AG04450 (cell line): ENCODE results near the gene OR6X1. TPM values are rescaled to one million over a fixed set of nuclear protein-coding genes. Genes with fewer than 3 reads are reported as not detected.

ENCODE experiments used
- CTCF ChIA-PET: fragments of 300-600, 350-600 bp; formaldehyde crosslinking; extraction: SDS; loops from one replicate; lab custom pipeline; 2022; ENCODE audit warnings: antibody characterized with exemption, inconsistent platforms; lab: Charles Lee
- POLR2A ChIA-PET: fragments of 350-600 bp; formaldehyde crosslinking; extraction: SDS; loops from one replicate; lab custom pipeline; 2021; ENCODE audit warnings: antibody characterized with exemption, inconsistent platforms; lab: Yijun Ruan, JAX
- DNase-seq: peaks from one replicate; pipeline ENCODE4 v3.0.0-alpha.2; 2011; ENCODE audit warnings: low read depth, low spot score
- H3K27ac ChIP-seq: one replicate; pipeline ENCODE4 v1.5.1; 2012; ENCODE audit warnings: low read depth, low read length, control low read depth
- H3K27me3 ChIP-seq: one replicate; pipeline ENCODE4 v1.6.0; 2012; ENCODE audit warnings: low read length; ENCODE audit not compliant: control insufficient read depth, insufficient read depth
- H3K4me3 ChIP-seq: 2 replicates; pipeline ENCODE4 v1.5.1; 2011; ENCODE audit warnings: mild to moderate bottlenecking, low read depth, low read length, control low read depth
- H3K9me3 ChIP-seq: 2 replicates; pipeline ENCODE4 v1.5.1; 2012; ENCODE audit warnings: low read length; ENCODE audit not compliant: control insufficient read depth, insufficient read depth
- polyA plus RNA-seq: library from polyadenylated mRNA; depleted of rRNA; stranded (reverse); fragments of >200 nt; gene quantifications from 2 replicates; pipeline ENCODE4 v1.2.3, GENCODE V29; 2011
- TF ChIP-seq, protein P1 (sequence below): IDR thresholded peaks from 2 replicates; pipeline ENCODE4 v1.5.1; 2011; ENCODE audit warnings: low read depth, low read length, control low read depth, inconsistent platforms

OR6X1 gene
- polyA plus RNA-seq, 1 experiment = not detected

GRCh38 chr11:123771664-123772063, 17.3 kb upstream of the OR6X1 start:
- Histone ChIP-seq H3K27ac (no peak overlapping the region), H3K9me3 (no peaks in the 10 kb centered on the region), H3K4me3 (no peak overlapping the region), H3K27me3 (no peaks in the 10 kb centered on the region)
- TF ChIP-seq, protein P1, sequence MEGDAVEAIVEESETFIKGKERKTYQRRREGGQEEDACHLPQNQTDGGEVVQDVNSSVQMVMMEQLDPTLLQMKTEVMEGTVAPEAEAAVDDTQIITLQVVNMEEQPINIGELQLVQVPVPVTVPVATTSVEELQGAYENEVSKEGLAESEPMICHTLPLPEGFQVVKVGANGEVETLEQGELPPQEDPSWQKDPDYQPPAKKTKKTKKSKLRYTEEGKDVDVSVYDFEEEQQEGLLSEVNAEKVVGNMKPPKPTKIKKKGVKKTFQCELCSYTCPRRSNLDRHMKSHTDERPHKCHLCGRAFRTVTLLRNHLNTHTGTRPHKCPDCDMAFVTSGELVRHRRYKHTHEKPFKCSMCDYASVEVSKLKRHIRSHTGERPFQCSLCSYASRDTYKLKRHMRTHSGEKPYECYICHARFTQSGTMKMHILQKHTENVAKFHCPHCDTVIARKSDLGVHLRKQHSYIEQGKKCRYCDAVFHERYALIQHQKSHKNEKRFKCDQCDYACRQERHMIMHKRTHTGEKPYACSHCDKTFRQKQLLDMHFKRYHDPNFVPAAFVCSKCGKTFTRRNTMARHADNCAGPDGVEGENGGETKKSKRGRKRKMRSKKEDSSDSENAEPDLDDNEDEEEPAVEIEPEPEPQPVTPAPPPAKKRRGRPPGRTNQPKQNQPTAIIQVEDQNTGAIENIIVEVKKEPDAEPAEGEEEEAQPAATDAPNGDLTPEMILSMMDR = no peak
- ChIA-PET POLR2A (no interaction called here), CTCF (no interaction called here)
- no peak for DNase-seq

DNA sequence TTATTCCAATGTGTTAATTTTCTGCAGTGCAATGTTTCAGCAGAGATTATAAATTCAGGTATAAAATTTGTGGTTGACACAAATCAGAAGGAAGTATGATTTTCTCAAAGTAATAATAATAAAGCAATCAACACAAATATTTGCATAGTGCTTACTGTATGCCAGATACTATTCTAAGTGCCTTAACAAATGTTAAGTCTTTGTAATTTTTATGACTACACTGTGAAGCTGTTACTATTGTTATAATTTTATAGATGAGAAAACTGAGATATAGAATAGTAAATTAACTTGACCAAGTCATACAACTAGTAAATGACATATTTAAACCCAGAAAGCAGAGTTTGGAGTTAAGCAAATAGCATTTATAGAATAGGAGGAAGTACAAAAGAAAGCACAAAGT, 16.4 kb upstream of the OR6X1 start:
- TF ChIP-seq, protein P1 = no peak
- Histone ChIP-seq H3K27me3 (no peaks in the 10 kb centered on the region), H3K9me3 (no peaks in the 10 kb centered on the region), H3K4me3 (no peak overlapping the region), H3K27ac (no peak overlapping the region)
- ChIA-PET CTCF (no interaction called here), POLR2A (no interaction called here)
- no peak for DNase-seq

- H3K4me3 ChIP-seq = no peak overlapping the region
- H3K27ac ChIP-seq = no peak overlapping the region
- DNase-seq = no peak
- TF ChIP-seq, protein P1 = no peak
- H3K27me3 ChIP-seq = no peaks in the 10 kb centered on the region
- POLR2A ChIA-PET = no interaction called here
- CTCF ChIA-PET = interaction anchor here (1.2 kb wide), 1 partner anchor 58 kb away, joined by 4 read pairs; no protein-coding TSS in a partner anchor
- H3K9me3 ChIP-seq = no peaks in the 10 kb centered on the region
These were observed 11.3 kb upstream of the OR6X1 start for GRCh38 chr11:123765601-123766000.

DNA sequence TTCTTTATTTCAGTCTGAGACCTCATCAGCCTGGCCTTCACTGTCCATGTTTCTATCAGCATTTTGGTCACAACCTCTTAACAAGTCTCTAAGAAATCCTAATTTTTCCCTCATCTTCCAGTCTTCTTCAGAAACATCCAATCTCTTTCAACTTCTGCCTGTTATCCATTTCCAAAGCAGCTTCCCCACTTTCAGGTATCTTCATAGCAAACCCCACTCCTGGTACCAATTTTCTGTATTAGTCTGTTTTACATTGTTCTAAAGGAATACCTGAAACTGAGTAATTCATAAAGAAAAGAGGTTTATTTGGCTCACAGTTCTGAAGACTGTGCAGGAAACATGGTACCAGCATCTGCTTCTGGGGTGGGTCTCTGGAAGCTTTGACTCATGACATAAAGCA, 8.1 kb upstream of the OR6X1 start:
- Histone ChIP-seq H3K27me3 (peaks cover 5% of the 10 kb centered on the region), H3K27ac (no peak overlapping the region), H3K4me3 (no peak overlapping the region), H3K9me3 (no peaks in the 10 kb centered on the region)
- no peak for DNase-seq
- CTCF ChIA-PET = no interaction called here
- TF ChIP-seq, protein P1 = no peak
- POLR2A ChIA-PET = no interaction called here

- ChIA-PET CTCF (no interaction called here), POLR2A (no interaction called here)
- Histone ChIP-seq H3K27ac (no peak overlapping the region), H3K9me3 (no peaks in the 10 kb centered on the region), H3K4me3 (no peak overlapping the region), H3K27me3 (peaks cover 5% of the 10 kb centered on the region)
- no peak for DNase-seq
- TF ChIP-seq, protein P1 = no peak
These were observed 6.6 kb upstream of the OR6X1 start for GRCh38 chr11:123760894-123761293.
